Right atrium auricular region (tissue), 2 donors: ENCODE results near the gene XPC. TPM values are rescaled to one million over a fixed set of nuclear protein-coding genes. Genes with fewer than 3 reads are reported as not detected.

Experiments used
- DNase-seq: peaks from one replicate; pipeline ENCODE4 v3.0.0-alpha.2; 2019; ENCODE audit warnings: low spot score
- H3K27ac ChIP-seq, 2 donors: fragments of 200-600 bp; sonication (generic); 1 replicate in 1 of 2; 2 replicates in 1 of 2; pipeline ENCODE4 v1.5.1; 2016 to 2019
- H3K27me3 ChIP-seq, 2 donors: fragments of 200-600 bp; sonication (generic); one replicate each; pipeline versions ENCODE4 v1.5.1 to v1.6.0; 2017 to 2019
- H3K36me3 ChIP-seq: fragments of 200-600 bp; sonication (generic); one replicate; pipeline ENCODE4 v1.5.1; 2016
- H3K4me1 ChIP-seq, 2 donors: fragments of 200-600 bp; sonication (generic); one replicate each; pipeline versions ENCODE4 v1.5.1 to v1.6.0; 2017 to 2019
- H3K4me3 ChIP-seq, 2 donors: fragments of 200-600 bp; sonication (generic); 1 replicate in 1 of 2; 2 replicates in 1 of 2; pipeline ENCODE4 v1.5.1; 2017 to 2019; ENCODE audit warnings: mild to moderate bottlenecking in 1 of 2, moderate library complexity in 1 of 2
- H3K9me3 ChIP-seq, 2 donors: fragments of 200-600 bp; sonication (generic); one replicate each; pipeline ENCODE4 v1.5.1; 2019
- total RNA-seq, 2 donors: library from RNA; depleted of rRNA; stranded (reverse); fragments of >200 nt; gene quantifications; one replicate each; pipeline ENCODE4 v1.1.0, GENCODE V29; 2016
- TF ChIP-seq, protein P1 (sequence below), 2 donors: fragments of 200-600 bp; sonication (generic); IDR thresholded peaks; one replicate each; pipeline ENCODE4 v1.5.1; 2019; ENCODE audit warnings: antibody characterized with exemption in 2 of 2

Gene XPC
- total RNA-seq, 2 donors from 2014 or later, result 15.7 to 18.3 TPM

DNA sequence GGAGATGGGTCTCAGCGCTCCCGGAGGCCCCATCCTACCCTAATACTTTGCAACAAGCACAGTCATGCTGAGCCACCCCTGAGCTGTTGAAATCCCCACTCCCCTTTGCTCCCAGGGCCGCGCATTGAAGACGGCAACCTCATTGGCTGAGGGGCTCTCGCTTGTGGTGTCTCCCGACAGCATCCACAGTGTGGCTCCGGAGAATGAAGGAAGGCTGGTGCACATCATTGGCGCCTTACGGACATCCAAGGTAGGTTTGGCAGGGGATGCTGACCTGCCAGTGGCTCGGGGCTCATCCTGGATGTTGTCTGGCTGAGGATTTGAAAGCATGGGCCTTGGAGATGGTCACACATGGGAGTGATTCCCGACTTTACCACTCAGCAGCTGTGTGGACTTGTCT is 47.7 kb downstream of the XPC start:
- no peak overlapping the region for H3K27ac ChIP-seq
- no peaks in the 10 kb centered on the region for H3K27me3 ChIP-seq
- peaks cover 73% of the 10 kb centered on the region for H3K36me3 ChIP-seq
- DNase-seq, result no peak
- no peak overlapping the region for H3K4me3 ChIP-seq
- no peaks in the 10 kb centered on the region for H3K9me3 ChIP-seq
- peaks cover 0 to 21% of the 10 kb centered on the region in 2 donors for H3K4me1 ChIP-seq
- TF ChIP-seq, protein P1, sequence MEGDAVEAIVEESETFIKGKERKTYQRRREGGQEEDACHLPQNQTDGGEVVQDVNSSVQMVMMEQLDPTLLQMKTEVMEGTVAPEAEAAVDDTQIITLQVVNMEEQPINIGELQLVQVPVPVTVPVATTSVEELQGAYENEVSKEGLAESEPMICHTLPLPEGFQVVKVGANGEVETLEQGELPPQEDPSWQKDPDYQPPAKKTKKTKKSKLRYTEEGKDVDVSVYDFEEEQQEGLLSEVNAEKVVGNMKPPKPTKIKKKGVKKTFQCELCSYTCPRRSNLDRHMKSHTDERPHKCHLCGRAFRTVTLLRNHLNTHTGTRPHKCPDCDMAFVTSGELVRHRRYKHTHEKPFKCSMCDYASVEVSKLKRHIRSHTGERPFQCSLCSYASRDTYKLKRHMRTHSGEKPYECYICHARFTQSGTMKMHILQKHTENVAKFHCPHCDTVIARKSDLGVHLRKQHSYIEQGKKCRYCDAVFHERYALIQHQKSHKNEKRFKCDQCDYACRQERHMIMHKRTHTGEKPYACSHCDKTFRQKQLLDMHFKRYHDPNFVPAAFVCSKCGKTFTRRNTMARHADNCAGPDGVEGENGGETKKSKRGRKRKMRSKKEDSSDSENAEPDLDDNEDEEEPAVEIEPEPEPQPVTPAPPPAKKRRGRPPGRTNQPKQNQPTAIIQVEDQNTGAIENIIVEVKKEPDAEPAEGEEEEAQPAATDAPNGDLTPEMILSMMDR (IDR thresholded peaks at IDR 0.05), result no peak

- Histone ChIP-seq H3K9me3 (no peaks in the 10 kb centered on the region), H3K36me3 (peaks cover 68% of the 10 kb centered on the region), H3K4me3 (no peak overlapping the region), H3K27me3 (no peaks in the 10 kb centered on the region), H3K27ac (no peak overlapping the region), H3K4me1 (peaks cover 0 to 22% of the 10 kb centered on the region in 2 donors)
- TF ChIP-seq, protein P1 (IDR thresholded peaks at IDR 0.05), result no peak
- DNase-seq, result no peak
These were observed 48.2 kb downstream of the XPC start for GRCh38 chr3:14130230-14130629.

- H3K9me3 ChIP-seq, result no peaks in the 10 kb centered on the region
- H3K27ac ChIP-seq, result no peak overlapping the region
- DNase-seq, result no peak
- H3K27me3 ChIP-seq, result no peaks in the 10 kb centered on the region
- peaks cover 0 to 22% of the 10 kb centered on the region in 2 donors for H3K4me1 ChIP-seq
- TF ChIP-seq, protein P1 (IDR thresholded peaks at IDR 0.05), result no peak
- peaks cover 59% of the 10 kb centered on the region for H3K36me3 ChIP-seq
- H3K4me3 ChIP-seq, result no peak overlapping the region
These were observed 49.1 kb downstream of the XPC start for GRCh38 chr3:14129296-14129695.

DNA sequence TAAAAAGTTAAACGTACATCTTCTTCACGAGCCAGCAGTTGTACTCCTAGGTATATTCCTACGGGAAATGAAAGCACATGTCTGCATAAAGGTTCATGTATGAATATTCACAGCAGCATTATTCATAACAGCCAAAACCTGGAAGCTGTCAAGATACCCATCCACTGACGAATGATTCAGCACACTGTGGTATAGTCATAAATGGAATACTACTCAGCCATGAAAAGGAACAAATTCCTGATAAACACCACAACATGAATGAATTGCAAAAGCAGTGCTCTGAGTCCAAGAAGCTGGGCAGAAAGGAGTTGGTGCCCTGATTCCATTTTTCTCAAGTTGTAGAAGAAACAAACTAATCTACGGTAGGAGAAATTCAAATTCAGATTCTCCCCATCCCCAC is 49.7 kb downstream of the XPC start:
- peaks cover 0 to 25% of the 10 kb centered on the region in 2 donors for H3K4me1 ChIP-seq
- H3K9me3 ChIP-seq, result no peaks in the 10 kb centered on the region
- no peak overlapping the region for H3K4me3 ChIP-seq
- DNase-seq, result no peak
- TF ChIP-seq, protein P1 (IDR thresholded peaks at IDR 0.05), result no peak
- H3K36me3 ChIP-seq, result peaks cover 53% of the 10 kb centered on the region
- peak overlapping the region in 1 of 2 donors; percentile 99 for H3K27ac ChIP-seq
- no peaks in the 10 kb centered on the region for H3K27me3 ChIP-seq

DNA sequence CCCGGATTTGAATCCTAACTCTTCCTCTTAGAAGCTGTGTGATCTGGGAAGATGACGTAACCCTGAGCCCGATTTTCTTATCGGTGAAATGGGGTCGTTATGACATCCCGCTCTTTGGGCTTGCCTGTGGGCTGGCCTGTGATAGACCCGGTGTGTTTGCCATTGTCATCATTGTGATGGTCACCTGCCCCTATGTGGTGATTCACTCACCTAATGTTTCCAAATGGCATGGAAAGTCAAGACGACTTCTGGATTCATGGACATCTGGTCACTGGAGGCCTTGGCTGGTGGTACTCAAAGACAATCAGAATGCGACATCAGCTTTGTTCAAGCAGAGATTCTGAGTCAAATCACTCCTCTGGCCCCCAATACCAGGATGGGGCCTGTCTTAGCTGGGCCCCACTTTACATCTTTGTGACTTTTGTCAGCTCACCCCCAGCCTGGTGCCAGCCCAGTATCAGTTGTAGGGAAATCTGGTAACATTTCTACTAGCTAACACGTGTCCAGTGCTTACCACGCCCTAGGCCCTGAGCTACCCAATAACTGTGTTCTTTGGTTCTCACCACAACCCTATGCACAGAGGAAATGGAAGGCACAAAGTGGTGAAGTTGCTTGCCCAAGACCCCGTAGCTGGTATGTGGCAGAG is 50.8 kb downstream of the XPC start:
- Histone ChIP-seq H3K27me3 (no peaks in the 10 kb centered on the region), H3K36me3 (peaks cover 42% of the 10 kb centered on the region), H3K4me1 (peaks cover 0 to 36% of the 10 kb centered on the region in 2 donors), H3K9me3 (no peaks in the 10 kb centered on the region), H3K27ac (peak overlapping the region; percentile 94 to 99), H3K4me3 (no peak overlapping the region)
- DNase-seq, result peak; percentile 38
- TF ChIP-seq, protein P1 (IDR thresholded peaks at IDR 0.05), result no peak
